D721Med (cell line): Measurements from ENCODE around the gene ARHGAP6.
"Not testable (repeated sequence)": the region's sequence is repeated elsewhere in the genome, so short reads cannot be mapped to it uniquely, and the experiment has no call there.

ENCODE experiments used
- DNase-seq: peaks from one replicate; pipeline ENCODE4 v3.0.0; 2011; ENCODE audit warnings: low spot score; ENCODE audit not compliant: insufficient read length
- FAIRE-seq: peaks from 2 replicates; lab custom pipeline; 2011; peaks lifted over from hg19 to GRCh38; lab: Jason Lieb, UNC
- CTCF ChIP-seq: IDR thresholded peaks from 2 replicates; pipeline ENCODE4 v1.5.1; 2012; ENCODE audit warnings: mild to moderate bottlenecking, control low read depth; ENCODE audit not compliant: insufficient read depth; ENCODE audit errors: missing control alignments

ARHGAP6 gene

GRCh38 chrX:11531226-11531625 is 134.5 kb downstream of the ARHGAP6 start:
- FAIRE-seq (no peak), DNase-seq (no peak)

GRCh38 chrX:11530621-11531020 is 135.1 kb downstream of the ARHGAP6 start:
- no peak for DNase-seq
- no peak for TF ChIP-seq CTCF
- FAIRE-seq = no peak

More at GRCh38 chrX:11531226-11531625, 134.5 kb downstream of the ARHGAP6 start:
- TF ChIP-seq CTCF = no peak

GRCh38 chrX:11528623-11529022 is 137.1 kb downstream of the ARHGAP6 start:
- TF ChIP-seq CTCF = no peak
- no peak for FAIRE-seq
- DNase-seq = no peak

- FAIRE-seq (no peak), DNase-seq (no peak)
- no peak for TF ChIP-seq CTCF
Measured at GRCh38 chrX:11525685-11526084, 140.0 kb downstream of the ARHGAP6 start.

GRCh38 chrX:11519234-11519633 is 146.5 kb downstream of the ARHGAP6 start:
- DNase-seq, FAIRE-seq: not testable (repeated sequence)

- DNase-seq = no peak
- no peak for TF ChIP-seq CTCF
- no peak for FAIRE-seq
Measured at GRCh38 chrX:11509786-11510185, 155.9 kb downstream of the ARHGAP6 start.

GRCh38 chrX:11504234-11504633 is 161.5 kb downstream of the ARHGAP6 start:
- no peak for FAIRE-seq
- DNase-seq = no peak
- TF ChIP-seq CTCF = no peak
